OCI-LY1 (cell line): ENCODE results near the gene JPH2.

Experiments used
- CTCF ChIP-seq: fragments of 200-600 bp; sonication (generic), shearing (Covaris generic); IDR thresholded peaks from 2 replicates; pipeline ENCODE4 v1.5.1; 2017; ENCODE audit warnings: mild to moderate bottlenecking, antibody characterized with exemption, low read length, moderate library complexity, mixed read lengths
- EZH2 ChIP-seq: fragments of 200-600 bp; sonication (generic), shearing (Covaris generic); IDR thresholded peaks from 2 replicates; pipeline ENCODE4 v1.8.0; 2017; ENCODE audit warnings: borderline replicate concordance, mixed run types, mild to moderate bottlenecking, antibody characterized with exemption, low read length, moderate library complexity, mixed read lengths

DNA sequence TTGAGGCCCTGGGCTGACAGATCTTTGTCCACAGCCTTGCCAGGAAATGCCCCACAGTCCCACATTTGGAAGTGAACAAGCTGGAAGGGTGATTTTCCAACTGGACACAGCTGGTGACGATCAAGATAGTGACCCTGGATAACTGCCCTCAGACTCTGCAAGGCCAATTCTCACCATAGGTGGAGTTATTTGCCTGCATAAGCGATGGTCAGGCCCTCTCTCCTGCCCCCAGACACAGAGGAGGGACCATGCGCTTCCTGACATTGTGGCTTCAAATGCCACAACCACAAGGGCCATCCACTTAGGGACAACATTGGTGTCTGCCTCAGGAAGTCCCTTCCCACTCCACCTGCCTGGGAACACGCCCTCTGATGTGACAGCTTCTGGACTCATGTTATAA, 96.0 kb downstream of the JPH2 start:
- TF ChIP-seq CTCF (no peak), EZH2 (no peak)
